Heart left ventricle (tissue), 16 donors: ENCODE data around the gene MRPL11. TPM values are rescaled to one million over a fixed set of nuclear protein-coding genes. Genes with fewer than 3 reads are reported as not detected.
A peak's percentile ranks its signal among the peaks of the same experiment; 100 is the strongest.

ENCODE experiments used
- ATAC-seq, 4 donors: fragments of 200-7000 bp; cut with Tn5 transposase; one replicate each; pipeline ENCODE4 v1.9.1; 2020 to 2022; ENCODE audit warnings: moderate library complexity in 4 of 4, mild to moderate bottlenecking in 3 of 4, moderate number of reproducible peaks in 1 of 4
- DNase-seq, 5 donors: peaks; one replicate each; pipeline ENCODE4 v3.0.0-alpha.2; 2020
- H3K27ac ChIP-seq, 12 donors: fragments of 200-600 bp; sonication (generic) in 4 of 12; one replicate each; pipeline versions ENCODE4 v1.5.0 to v1.8.0; 2016 to 2022; ENCODE audit warnings: mild to moderate bottlenecking in 2 of 12
- H3K27me3 ChIP-seq, 9 donors: fragments of 200-600 bp; sonication (generic) in 2 of 9; one replicate each; pipeline versions ENCODE4 v1.5.1 to v1.8.0; 2016 to 2022; ENCODE audit warnings: mild to moderate bottlenecking in 3 of 9
- H3K36me3 ChIP-seq, 9 donors: fragments of 200-600 bp; sonication (generic) in 2 of 9; one replicate each; pipeline versions ENCODE4 v1.5.0 to v1.8.0; 2018 to 2022; ENCODE audit warnings: mild to moderate bottlenecking in 2 of 9
- H3K4me1 ChIP-seq, 12 donors: fragments of 200-600 bp; sonication (generic) in 4 of 12; one replicate each; pipeline versions ENCODE4 v1.5.0 to v1.8.0; 2016 to 2022; ENCODE audit warnings: mild to moderate bottlenecking in 3 of 12
- H3K4me3 ChIP-seq, 12 donors: fragments of 200-600 bp; sonication (generic) in 4 of 12; one replicate each; pipeline versions ENCODE4 v1.5.0 to v1.8.0; 2017 to 2022; ENCODE audit warnings: mild to moderate bottlenecking in 9 of 12, moderate library complexity in 4 of 12
- H3K9me3 ChIP-seq, 12 donors: fragments of 200-600 bp; sonication (generic) in 4 of 12; one replicate each; pipeline versions ENCODE4 v1.5.0 to v1.8.0; 2016 to 2022; ENCODE audit warnings: mild to moderate bottlenecking in 1 of 12
- CTCF ChIP-seq, 12 donors: fragments of 200-600 bp; sonication (generic) in 4 of 12; IDR thresholded peaks; one replicate each; pipeline versions ENCODE4 v1.5.0 to v1.8.0; 2018 to 2022; ENCODE audit warnings: antibody characterized with exemption in 12 of 12, mild to moderate bottlenecking in 5 of 12
- POLR2A ChIP-seq, 2 donors: fragments of 450-650 bp; IDR thresholded peaks; one replicate each; pipeline ENCODE4 v1.6.1; 2017; ENCODE audit warnings: antibody characterized with exemption in 2 of 2, mild to moderate bottlenecking in 2 of 2, moderate library complexity in 2 of 2
- WGBS, 4 donors: extraction: QIAGEN DNeasy Blood & Tissue Kit in 2 of 4; methylation state at CpG; one replicate each; pipeline versions ENCODE4 v1.1.5 to v1.1.7; 2013 to 2018; 5-methylcytosine and 5-hydroxymethylcytosine counted together
- intact Hi-C, 10 donors: fragments of 100-400 bp; cut with DNase I; formaldehyde crosslinking; loops; one replicate each; pipeline versions ENCODE4 v1.11.1 to v1.14.2; 2022
- polyA plus RNA-seq, 2 donors: library from polyadenylated mRNA; stranded (reverse); fragments of 200-250 nt; gene quantifications; one replicate each; pipeline ENCODE4 v1.2.3, GENCODE V29; 2013
- total RNA-seq, 9 donors: library from RNA; depleted of rRNA in 2 of 9; stranded (reverse); fragments of >200 nt in 2 of 9; fragmentation: NEBNext Ultra II Directional in 3 of 9; extraction: Animal tissue kit (Norgen Biotek cat#: 25700) in 3 of 9; gene quantifications; one replicate each; pipeline versions ENCODE4 v1.1.0 to v1.2.4, GENCODE V29; 2016 to 2023
- donor health status: ischemic (EF 13 %, LVEDD 7.1; RV severe dilation, severe dysfunction).
- donor health status: healthy with polysubstance abuse.
- donor health status: DM: no; HTN: yes; CAD: no.
- donor health status: DM: no; HTN: no; CAD: no.
- donor health status: ischemic (EF 25% LVEDD 6.9; RV normal size, moderate dysfunction).
- donor health status: ischemic (EF 25% LVEDD 5.7; RV mildly dilated, moderate dysfunction).
- donor health status: healthy.
- donor health status: DM: yes; HTN: yes; CAD: no.
- donor health status: ischemic (EF 35%, LVEDD 5.7; RV mildly dilated, moderate dysfunction).
- donor health status: nonischemic (EF 11% LVEDD 7.7; RV severe dilation, severe dysfunction).
- donor health status: DM: yes; HTN: yes; CAD: no.
- donor health status: PGD.
- donor health status: ischemic (EF 29% LVEDD 5.4; RV normal size, mild dysfunction).
- donor health status: nonischemic (EF 23%, LVEDD 6.1; RV moderate dilation, normal function).

Gene MRPL11
- total and polyA plus RNA-seq, 11 donors, result 38.9 to 62.8 (median 47.4) TPM

DNA sequence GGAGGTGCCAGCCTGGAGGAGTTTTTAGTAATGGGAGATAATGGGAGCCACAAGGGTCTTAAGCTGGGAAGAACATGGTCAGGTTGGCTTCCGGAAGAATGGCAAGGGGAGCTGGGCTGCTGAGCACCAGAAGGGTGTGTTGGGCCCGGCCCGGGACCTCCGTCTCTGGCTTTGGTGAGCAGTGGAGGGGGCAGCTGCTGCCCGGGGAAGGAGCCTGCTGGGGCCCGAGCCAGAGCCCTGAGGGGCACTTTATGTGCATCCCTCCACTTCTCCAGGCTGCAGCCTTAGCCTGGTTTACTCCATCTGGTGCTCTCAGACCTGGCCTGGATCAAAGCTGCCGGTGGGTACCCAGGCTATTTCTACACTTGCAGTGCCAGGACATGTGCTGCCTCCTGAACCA lies 26.5 kb downstream of the MRPL11 start:
- Histone ChIP-seq H3K4me3 (no peak overlapping the region), H3K27ac (peak overlapping the region in 1 of 12 donors; percentile 82), H3K4me1 (peaks cover 0 to 21% (median 7%) of the 10 kb centered on the region in 12 donors), H3K27me3 (peaks cover 0 to 13% (median 0%) of the 10 kb centered on the region in 9 donors), H3K9me3 (no peaks in the 10 kb centered on the region), H3K36me3 (no peaks in the 10 kb centered on the region)
- WGBS, 4 donors, result 59 to 68% (median 66%) methylated on average over 7 of the region's 7 CpGs
- intact Hi-C loops, result loop anchor here in 1 of 10 donors (5.0 to 10.0 kb wide), 2 partner anchors 265 to 423 kb away; partner anchors contain the start of gene RBM4B
- DNase-seq, result no peak
- no peak for ATAC-seq
- no peak for TF ChIP-seq CTCF (IDR thresholded peaks at IDR 0.05)
- TF ChIP-seq POLR2A (IDR thresholded peaks at IDR 0.05), result no peak

DNA sequence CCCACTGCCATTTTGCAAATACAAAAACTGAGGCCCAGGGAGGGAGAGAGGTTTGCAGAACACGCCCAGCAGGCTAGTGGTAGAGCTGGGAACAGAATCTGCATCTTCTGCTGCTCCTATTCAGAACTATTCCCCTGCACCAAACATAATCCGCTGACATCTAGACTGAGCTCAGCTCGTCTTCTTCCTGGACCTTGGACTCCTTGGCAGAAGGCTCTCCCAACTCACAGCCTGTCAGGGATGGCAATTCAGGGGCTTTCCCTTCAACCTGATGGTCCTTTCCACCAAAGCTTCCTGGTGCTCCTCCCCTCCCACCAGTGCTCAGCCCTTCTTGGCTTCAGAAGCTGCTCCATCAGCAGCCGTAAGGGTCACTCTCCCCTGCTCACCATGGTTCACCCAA lies 27.3 kb downstream of the MRPL11 start:
- Histone ChIP-seq H3K9me3 (no peaks in the 10 kb centered on the region), H3K36me3 (no peaks in the 10 kb centered on the region), H3K27ac (peak overlapping the region in 1 of 12 donors; percentile 82), H3K4me3 (no peak overlapping the region), H3K4me1 (peaks cover 0 to 17% (median 7%) of the 10 kb centered on the region in 12 donors), H3K27me3 (peaks cover 0 to 13% (median 0%) of the 10 kb centered on the region in 9 donors)
- TF ChIP-seq CTCF (IDR thresholded peaks at IDR 0.05) (no peak), POLR2A (IDR thresholded peaks at IDR 0.05) (no peak)
- WGBS, 4 donors, result 68 to 80% (median 73%) methylated on average over 3 to 4 of the region's 4 CpGs
- no peak for ATAC-seq
- DNase-seq, result no peak
- intact Hi-C loops, result loop anchor here in 1 of 10 donors (5.0 to 10.0 kb wide), 2 partner anchors 266 to 423 kb away; partner anchors contain the start of gene RBM4B

GRCh38 chr11:66410191-66410590 lies 28.5 kb downstream of the MRPL11 start:
- WGBS, 4 donors, result 85 to 95% (median 87%) methylated on average over 12 of the region's 12 CpGs
- TF ChIP-seq POLR2A (IDR thresholded peaks at IDR 0.05), result no peak
- intact Hi-C loops, result loop anchor here in 1 of 10 donors (5.0 to 10.0 kb wide), 2 partner anchors 267 to 425 kb away; partner anchors contain the start of gene RBM4B
- Histone ChIP-seq H3K27me3 (peaks cover 0 to 22% (median 0%) of the 10 kb centered on the region in 9 donors), H3K9me3 (no peaks in the 10 kb centered on the region), H3K4me3 (no peak overlapping the region), H3K4me1 (peaks cover 0 to 11% (median 7%) of the 10 kb centered on the region in 12 donors), H3K36me3 (no peaks in the 10 kb centered on the region), H3K27ac (peak overlapping the region in 1 of 12 donors; percentile 82)
- no peak for ATAC-seq
- DNase-seq, result no peak

DNA sequence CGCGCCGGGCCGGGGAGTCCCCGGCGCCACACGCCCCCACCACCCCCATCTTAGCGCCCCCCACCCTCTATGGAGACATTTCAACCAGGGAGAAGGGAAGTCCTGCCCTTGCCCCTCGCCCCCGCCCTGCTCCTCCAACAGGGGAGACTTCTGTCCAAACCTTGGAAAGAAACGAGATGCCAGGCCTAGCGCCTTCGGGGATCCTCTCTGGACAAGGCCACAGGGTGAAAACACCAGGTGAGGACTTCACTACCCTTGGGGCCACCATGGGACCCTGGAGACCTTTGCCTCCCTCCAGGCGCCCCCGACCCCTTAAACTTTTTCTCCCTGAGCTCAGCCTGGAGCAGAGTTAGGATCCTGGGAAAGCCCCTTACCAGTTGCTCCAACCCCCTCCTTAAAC lies 29.4 kb downstream of the MRPL11 start:
- TF ChIP-seq CTCF (IDR thresholded peaks at IDR 0.05) (no peak), POLR2A (IDR thresholded peaks at IDR 0.05) (no peak)
- Histone ChIP-seq H3K4me3 (peak overlapping the region in 10 of 12 donors; percentile 10 to 63 (median 51)), H3K9me3 (no peaks in the 10 kb centered on the region), H3K27ac (peak overlapping the region in 4 of 12 donors; percentile 13 to 82 (median 24)), H3K36me3 (no peaks in the 10 kb centered on the region), H3K27me3 (peaks cover 0 to 18% (median 0%) of the 10 kb centered on the region in 9 donors), H3K4me1 (peaks cover 0 to 11% (median 7%) of the 10 kb centered on the region in 12 donors)
- intact Hi-C loops, result loop anchor here (1.0 to 10.0 kb wide), 11 partner anchors 20 to 426 kb away; partner anchors contain the start of gene RBM4B (in 5 of the 10)
- 19 to 47% (median 32%) methylated on average over 6 to 15 of the region's 15 CpGs for WGBS, 4 donors
- no peak for ATAC-seq
- DNase-seq, result no peak
